K562 (cell line): Measurements from ENCODE around the gene TRMT1. TPM values are rescaled to one million over a fixed set of nuclear protein-coding genes. Genes with fewer than 3 reads are reported as not detected.

Source experiments
- AFF4 ChIP-seq: sonication (generic); formaldehyde crosslinking; IDR thresholded peaks from 2 replicates; pipeline ENCODE4 v1.8.0; 2023; ENCODE audit warnings: mild to moderate bottlenecking, missing genetic modification reagents
- BHLHE40 ChIP-seq: IDR thresholded peaks from 2 replicates; pipeline ENCODE4 v1.6.1; 2011; ENCODE audit warnings: low read length, improper control_type of control experiment
- CBFA2T3 ChIP-seq: fragments of 450-650 bp; IDR thresholded peaks from 2 replicates; pipeline ENCODE4 v1.6.1; 2017
- CTBP1 ChIP-seq: fragments of 450-650 bp; IDR thresholded peaks from 2 replicates; pipeline ENCODE4 v1.6.1; 2016; ENCODE audit warnings: borderline replicate concordance
- DEAF1 ChIP-seq: fragments of 450-650 bp; formaldehyde crosslinking; IDR thresholded peaks from 2 replicates; pipeline ENCODE4 v1.4.0; 2020; ENCODE audit warnings: mild to moderate bottlenecking, moderate library complexity
- E2F3 ChIP-seq: fragments of 250-450 bp; sonication (Bioruptor Pico); IDR thresholded peaks from 2 replicates; pipeline ENCODE4 v1.4.0; 2020; ENCODE audit warnings: mild to moderate bottlenecking
- FIP1L1 ChIP-seq: fragments of 200-400 bp; formaldehyde crosslinking; IDR thresholded peaks from 2 replicates; pipeline ENCODE4 v1.6.1; 2018; ENCODE audit warnings: mild to moderate bottlenecking, low read depth, low read length; ENCODE audit not compliant: poor library complexity, severe bottlenecking
- HNRNPH1 ChIP-seq: fragments of 200-400 bp; formaldehyde crosslinking; optimal IDR thresholded peaks from 2 replicates; pipeline ENCODE3; 2017; ENCODE audit warnings: low read depth, mild to moderate bottlenecking, low read length, moderate library complexity
- IRF9 ChIP-seq: fragments of 450-650 bp; IDR thresholded peaks from 2 replicates; pipeline ENCODE4 v1.6.1; 2016; ENCODE audit warnings: missing biosample characterization, missing genetic modification characterization
- MLLT1 ChIP-seq, 2 experiments: fragments of 450-650 bp; IDR thresholded peaks; 2 replicates each; pipeline ENCODE4 v1.6.1; 2016
- MNT ChIP-seq, 2 experiments: fragments of 450-650 bp; conservative IDR thresholded peaks; 2 replicates each; pipeline ENCODE4 v1.6.1; 2017; ENCODE audit warnings: mild to moderate bottlenecking in 2 of 2, moderate library complexity in 2 of 2
- NFIC ChIP-seq: fragments of 450-650 bp; IDR thresholded peaks from 2 replicates; pipeline ENCODE4 v1.6.1; 2017; ENCODE audit warnings: mild to moderate bottlenecking, inconsistent platforms
- PTBP1 ChIP-seq: fragments of 200-400 bp; formaldehyde crosslinking; IDR thresholded peaks from 2 replicates; pipeline ENCODE4 v1.6.1; 2017; ENCODE audit warnings: low read depth, low read length
- SMC3 ChIP-seq: conservative IDR thresholded peaks from 2 replicates; pipeline ENCODE4 v1.6.1; 2011; ENCODE audit warnings: low read depth, low read length, improper control_type of control experiment; ENCODE audit not compliant: insufficient read depth
- TCF3 ChIP-seq: sonication (generic); formaldehyde crosslinking; IDR thresholded peaks from 2 replicates; pipeline ENCODE4 v1.4.0; 2020; ENCODE audit warnings: mild to moderate bottlenecking, missing genetic modification reagents
- YY1 ChIP-seq, 3 experiments: IDR thresholded peaks; 2 replicates each; pipeline ENCODE4 v1.6.1; 2011; ENCODE audit warnings: low read length in 2 of 3, mild to moderate bottlenecking in 2 of 3, moderate library complexity in 2 of 3, borderline replicate concordance in 1 of 3, control low read depth in 1 of 3, low read depth in 1 of 3; ENCODE audit not compliant: insufficient read depth in 3 of 3, insufficient replicate concordance in 2 of 3, control insufficient read depth in 1 of 3, insufficient read length in 1 of 3; ENCODE audit errors: extremely low read depth in 1 of 3
- ZNF316 ChIP-seq: fragments of 450-650 bp; IDR thresholded peaks from 2 replicates; pipeline ENCODE4 v1.6.1; 2016
- polyA plus RNA-seq, 8 experiments: library from polyadenylated mRNA; depleted of rRNA in 4 of 8; stranded (reverse) in 5 of 8; unstranded in 3 of 8; fragments of >200 nt; fragmentation: Nextera tagmentation in 2 of 8; fragmentation: Illumina TruSeq in 1 of 8; extraction: Ambion mirVana in 2 of 8; extraction: Trizol in 1 of 8; gene quantifications; 2 replicates each; pipeline versions ENCODE4 v1.2.1 to v1.2.3, GENCODE V29; 2011 to 2014; ENCODE audit warnings: inconsistent platforms in 1 of 8, missing spikeins in 1 of 8
- total RNA-seq, 7 experiments: library from RNA; depleted of rRNA in 6 of 7; stranded (reverse); fragments of >200 nt in 6 of 7; fragmentation: Illumina TruSeq in 2 of 7; extraction: Trizol in 2 of 7; gene quantifications; 2 replicates each; pipeline versions ENCODE4 v1.2.1 to v1.2.3, GENCODE V29; 2011 to 2021; ENCODE audit warnings: low replicate concordance in 1 of 7

TRMT1 gene
- total and polyA plus RNA-seq, 9 of the 15 experiments (the other 6 are each of a cell fraction or from before 2014, with no cell fraction given), result 5.8 to 158 (median 54.3) TPM

- TF ChIP-seq DEAF1 (CRISPR knock-in tag) (peak; percentile 42; the same call in 1 of the 2 replicates), CBFA2T3 (peak; percentile 28; the same call in 1 of the 2 replicates), TCF3 (no peak), HNRNPH1 (no peak), E2F3 (CRISPR knock-in tag) (peak; percentile 46; the same call in 1 of the 2 replicates), MLLT1 (IDR thresholded peaks at IDR 0.05) (no peak), FIP1L1 (peak; percentile 82), IRF9 (tag) (0 out of 2 replicates have a peak, but pooled peaks have one; percentile 6), MNT (conservative IDR thresholded peaks at IDR 0.05) (peak in 1 of 2 experiments; percentile 70), CTBP1 (peak; percentile 55; the same call in 1 of the 2 replicates), BHLHE40 (no peak), YY1 (IDR thresholded peaks at IDR 0.05; ENCODE audit: borderline replicate concordance in 1 of 3, control insufficient read depth in 1 of 3, extremely low read depth in 1 of 3, insufficient read depth in 3 of 3, insufficient read length in 1 of 3, insufficient replicate concordance in 2 of 3, low read depth in 1 of 3, low read length in 2 of 3) (no peak), SMC3 (peak; percentile 59), ZNF316 (no peak), PTBP1 (no peak), NFIC (peak; percentile 48), AFF4 (CRISPR knock-in tag) (0 out of 2 replicates have a peak, but pooled peaks have one; percentile 20)
These were observed 12.1 kb downstream of the TRMT1 start (continued) for GRCh38 chr19:13104360-13104847.
